Measurements from ENCODE around the gene SERPINI2. TPM values are rescaled to one million over a fixed set of nuclear protein-coding genes. Genes with fewer than 3 reads are reported as not detected.

The SERPINI2 gene
- total RNA-seq, 6 experiments from 2014 or later = not detected

DNA sequence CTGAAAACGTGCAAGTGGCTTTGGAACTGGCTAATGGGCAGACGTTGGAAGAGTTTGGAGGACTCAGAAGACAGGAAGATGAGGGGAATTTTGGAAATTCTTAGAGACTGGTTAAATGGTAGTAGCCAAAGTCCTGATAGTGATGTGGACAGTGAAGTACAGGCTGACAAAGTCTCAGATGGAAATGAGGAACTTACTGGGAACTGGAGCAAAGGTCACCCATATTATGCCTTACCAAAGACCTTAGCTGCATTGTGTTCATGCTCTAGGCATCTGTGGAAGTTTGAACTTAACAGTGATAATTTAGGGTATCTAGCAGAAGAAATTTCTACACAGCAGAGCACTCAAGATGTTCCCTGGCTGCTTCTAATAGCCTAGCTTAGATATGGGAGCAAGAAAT lies 28.6 kb upstream of the SERPINI2 start:
- ATAC-seq (no peak), DNase-seq (no peak)
- Histone ChIP-seq H3K4me1 (no peaks in the 10 kb centered on the region), H3K9me3 (no peaks in the 10 kb centered on the region), H3K4me3 (no peak overlapping the region), H3K36me3 (no peaks in the 10 kb centered on the region), H3K27me3 (no peaks in the 10 kb centered on the region), H3K27ac (no peak overlapping the region)
- intact Hi-C loops (cut with DNase I) = no loop called here
- no peak for TF ChIP-seq POLR2A (IDR thresholded peaks at IDR 0.05)
- TF ChIP-seq, protein P1, sequence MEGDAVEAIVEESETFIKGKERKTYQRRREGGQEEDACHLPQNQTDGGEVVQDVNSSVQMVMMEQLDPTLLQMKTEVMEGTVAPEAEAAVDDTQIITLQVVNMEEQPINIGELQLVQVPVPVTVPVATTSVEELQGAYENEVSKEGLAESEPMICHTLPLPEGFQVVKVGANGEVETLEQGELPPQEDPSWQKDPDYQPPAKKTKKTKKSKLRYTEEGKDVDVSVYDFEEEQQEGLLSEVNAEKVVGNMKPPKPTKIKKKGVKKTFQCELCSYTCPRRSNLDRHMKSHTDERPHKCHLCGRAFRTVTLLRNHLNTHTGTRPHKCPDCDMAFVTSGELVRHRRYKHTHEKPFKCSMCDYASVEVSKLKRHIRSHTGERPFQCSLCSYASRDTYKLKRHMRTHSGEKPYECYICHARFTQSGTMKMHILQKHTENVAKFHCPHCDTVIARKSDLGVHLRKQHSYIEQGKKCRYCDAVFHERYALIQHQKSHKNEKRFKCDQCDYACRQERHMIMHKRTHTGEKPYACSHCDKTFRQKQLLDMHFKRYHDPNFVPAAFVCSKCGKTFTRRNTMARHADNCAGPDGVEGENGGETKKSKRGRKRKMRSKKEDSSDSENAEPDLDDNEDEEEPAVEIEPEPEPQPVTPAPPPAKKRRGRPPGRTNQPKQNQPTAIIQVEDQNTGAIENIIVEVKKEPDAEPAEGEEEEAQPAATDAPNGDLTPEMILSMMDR (IDR thresholded peaks at IDR 0.05) = no peak
- WGBS (ENCODE audit: insufficient coverage, low coverage, low lambda C conversion rate, missing lambda C conversion rate) = 26% methylated on average over 2 of the region's 2 CpGs

DNA sequence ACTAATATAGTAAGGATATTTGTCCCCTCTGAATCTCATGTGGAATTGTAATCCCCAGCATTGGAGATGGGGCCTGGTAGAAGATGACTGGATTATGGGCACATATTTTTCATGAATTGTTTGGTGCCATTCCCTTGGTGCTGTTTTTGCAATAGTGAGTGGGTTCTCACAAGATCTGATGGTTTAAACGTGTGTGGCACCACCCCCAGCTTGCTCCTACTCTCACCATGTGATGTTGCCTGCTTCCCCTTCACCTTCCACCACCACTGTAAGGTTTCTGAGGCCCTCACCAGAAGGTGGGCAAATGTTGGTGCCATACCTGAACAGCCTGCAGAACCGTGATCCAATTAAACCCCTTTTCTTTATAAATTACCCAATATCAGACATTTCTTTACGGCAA lies 28.1 kb upstream of the SERPINI2 start:
- H3K9me3 ChIP-seq = no peaks in the 10 kb centered on the region
- no peak for TF ChIP-seq POLR2A (IDR thresholded peaks at IDR 0.05)
- TF ChIP-seq, protein P1 (IDR thresholded peaks at IDR 0.05) = no peak
- DNase-seq = no peak
- H3K27ac ChIP-seq = no peak overlapping the region
- 49% methylated on average over 3 of the region's 3 CpGs for WGBS (ENCODE audit: insufficient coverage, low coverage, low lambda C conversion rate, missing lambda C conversion rate)
- no peak overlapping the region for H3K4me3 ChIP-seq
- no peaks in the 10 kb centered on the region for H3K27me3 ChIP-seq
- no peaks in the 10 kb centered on the region for H3K4me1 ChIP-seq
- no peaks in the 10 kb centered on the region for H3K36me3 ChIP-seq
- ATAC-seq = no peak
- intact Hi-C loops (cut with DNase I) = no loop called here

DNA sequence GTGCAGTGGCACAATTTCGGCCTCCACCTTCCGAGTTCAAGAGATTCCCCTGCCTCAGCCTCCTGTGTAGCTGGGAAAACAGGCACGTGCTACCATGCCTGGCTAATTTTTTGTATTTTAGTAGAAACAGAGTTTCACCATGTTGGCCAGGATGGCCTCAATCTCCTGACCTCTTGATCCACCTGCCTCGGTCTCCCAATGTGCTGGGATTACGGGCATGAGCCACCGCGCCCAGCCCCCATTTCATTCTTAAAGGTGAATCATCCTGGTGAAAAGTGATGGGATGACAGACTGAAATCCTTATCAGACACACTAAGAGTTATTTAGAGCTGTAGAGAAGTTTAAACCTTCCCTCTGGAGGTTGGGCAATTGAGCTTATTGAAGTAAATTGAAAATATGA lies 24.1 kb upstream of the SERPINI2 start:
- Histone ChIP-seq H3K27ac (no peak overlapping the region), H3K36me3 (no peaks in the 10 kb centered on the region), H3K4me3 (no peak overlapping the region), H3K4me1 (no peaks in the 10 kb centered on the region), H3K27me3 (no peaks in the 10 kb centered on the region), H3K9me3 (no peaks in the 10 kb centered on the region)
- ATAC-seq (no peak), DNase-seq (no peak)
- WGBS (ENCODE audit: insufficient coverage, low coverage, low lambda C conversion rate, missing lambda C conversion rate) = 82% methylated on average over 7 of the region's 7 CpGs
- intact Hi-C loops (cut with DNase I) = no loop called here
- TF ChIP-seq, protein P1 (IDR thresholded peaks at IDR 0.05) = no peak
- no peak for TF ChIP-seq POLR2A (IDR thresholded peaks at IDR 0.05)

DNA sequence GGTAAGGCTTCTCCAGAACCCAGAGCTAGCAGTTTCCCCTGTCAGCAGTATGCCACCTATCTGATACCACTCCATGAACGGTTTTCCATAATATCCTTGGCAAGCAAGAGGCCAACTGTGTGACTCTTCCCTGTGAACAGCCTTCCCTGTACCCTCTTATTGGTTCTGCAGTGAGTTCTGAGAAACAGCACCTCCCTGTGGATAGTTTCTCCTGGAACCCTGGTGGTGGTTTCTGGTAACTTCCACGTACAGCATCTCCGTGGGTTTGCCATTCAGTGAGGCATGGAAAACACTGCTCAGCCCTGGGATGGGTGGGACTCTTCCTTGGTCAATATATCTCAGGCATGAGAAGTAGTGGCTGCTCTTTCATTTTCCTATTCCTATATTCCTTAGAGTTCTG lies 19.4 kb upstream of the SERPINI2 start:
- Histone ChIP-seq H3K27ac (no peak overlapping the region), H3K9me3 (no peaks in the 10 kb centered on the region), H3K4me3 (no peak overlapping the region), H3K4me1 (no peaks in the 10 kb centered on the region), H3K36me3 (no peaks in the 10 kb centered on the region), H3K27me3 (no peaks in the 10 kb centered on the region)
- DNase-seq = no peak
- intact Hi-C loops (cut with DNase I) = no loop called here
- ATAC-seq = no peak
- 86% methylated on average over 1 of the region's 3 CpGs for WGBS (ENCODE audit: insufficient coverage, low coverage, low lambda C conversion rate, missing lambda C conversion rate)
- TF ChIP-seq POLR2A (IDR thresholded peaks at IDR 0.05) = no peak
- TF ChIP-seq, protein P1 (IDR thresholded peaks at IDR 0.05) = peak in 1 of 4 donors; percentile 10

DNA sequence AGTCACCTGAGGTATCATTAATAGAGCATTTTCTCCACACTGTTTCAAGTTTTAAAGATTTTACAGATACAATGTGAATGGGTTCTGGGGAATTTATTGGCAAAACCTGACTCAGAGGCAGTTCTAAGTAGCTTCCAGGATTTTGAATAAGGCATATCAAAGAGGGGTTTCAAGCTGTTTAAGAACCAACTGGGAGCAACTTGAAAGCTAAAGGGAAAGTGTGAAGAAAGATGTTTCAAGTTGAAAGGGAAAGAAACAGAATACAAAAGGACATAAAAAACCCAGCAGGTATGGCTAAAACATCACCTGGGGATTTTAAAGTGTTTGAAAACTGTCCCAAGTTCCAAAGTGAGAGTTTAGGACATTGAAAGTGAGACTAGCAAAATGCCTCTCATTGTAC lies 17.8 kb upstream of the SERPINI2 start:
- intact Hi-C loops (cut with DNase I) = no loop called here
- no peak for TF ChIP-seq POLR2A (IDR thresholded peaks at IDR 0.05)
- TF ChIP-seq, protein P1 (IDR thresholded peaks at IDR 0.05) = no peak
- Histone ChIP-seq H3K9me3 (no peaks in the 10 kb centered on the region), H3K27me3 (no peaks in the 10 kb centered on the region), H3K4me1 (no peaks in the 10 kb centered on the region), H3K27ac (no peak overlapping the region), H3K36me3 (no peaks in the 10 kb centered on the region), H3K4me3 (no peak overlapping the region)
- ATAC-seq (no peak), DNase-seq (no peak)
